Measurements from ENCODE around the gene BBS1.
"Not testable (repeated sequence)": the region's sequence is repeated elsewhere in the genome, so short reads cannot be mapped to it uniquely, and the experiment has no call there.

BBS1 gene

DNA sequence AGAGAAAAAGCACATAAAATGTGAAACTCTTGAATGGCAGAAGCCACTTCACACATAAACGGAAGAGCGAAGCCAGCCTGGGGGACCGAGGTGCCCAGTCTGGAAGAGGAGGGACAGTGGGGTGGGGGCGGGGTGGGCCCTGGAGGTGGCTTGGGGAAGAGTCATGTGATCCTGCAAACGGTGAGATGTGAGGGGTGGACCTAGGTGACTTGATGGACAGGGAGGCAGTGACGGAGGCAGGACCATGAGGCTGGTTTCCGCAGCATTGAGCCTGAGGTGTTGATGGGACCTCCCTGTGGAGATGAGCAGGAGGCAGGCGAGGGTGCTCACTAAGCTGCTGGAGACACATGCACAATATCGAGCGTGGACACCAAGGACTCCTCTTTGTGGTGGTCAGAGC lies 18.6 kb downstream of the BBS1 start:
- DNase-seq, result no peak

DNA sequence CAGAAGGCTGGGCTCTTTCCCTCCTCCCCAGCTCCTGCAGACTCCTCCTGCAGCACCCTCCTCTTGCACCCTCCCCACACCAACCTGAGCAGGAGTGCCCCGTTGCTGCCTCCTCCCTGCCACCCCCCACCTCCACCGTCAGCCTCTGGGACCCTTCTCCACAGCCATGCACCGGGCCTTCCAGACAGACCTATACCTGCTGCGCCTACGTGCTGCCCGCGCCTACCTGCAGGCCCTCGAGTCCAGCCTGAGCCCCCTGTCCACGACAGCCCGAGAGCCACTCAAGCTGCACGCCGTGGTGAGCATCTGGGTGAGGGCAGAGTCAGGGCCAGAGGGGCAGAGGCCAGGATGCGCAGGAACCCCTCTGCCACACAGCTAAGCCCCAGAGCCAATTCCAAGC lies 19.2 kb downstream of the BBS1 start:
- DNase-seq, result no peak

DNA sequence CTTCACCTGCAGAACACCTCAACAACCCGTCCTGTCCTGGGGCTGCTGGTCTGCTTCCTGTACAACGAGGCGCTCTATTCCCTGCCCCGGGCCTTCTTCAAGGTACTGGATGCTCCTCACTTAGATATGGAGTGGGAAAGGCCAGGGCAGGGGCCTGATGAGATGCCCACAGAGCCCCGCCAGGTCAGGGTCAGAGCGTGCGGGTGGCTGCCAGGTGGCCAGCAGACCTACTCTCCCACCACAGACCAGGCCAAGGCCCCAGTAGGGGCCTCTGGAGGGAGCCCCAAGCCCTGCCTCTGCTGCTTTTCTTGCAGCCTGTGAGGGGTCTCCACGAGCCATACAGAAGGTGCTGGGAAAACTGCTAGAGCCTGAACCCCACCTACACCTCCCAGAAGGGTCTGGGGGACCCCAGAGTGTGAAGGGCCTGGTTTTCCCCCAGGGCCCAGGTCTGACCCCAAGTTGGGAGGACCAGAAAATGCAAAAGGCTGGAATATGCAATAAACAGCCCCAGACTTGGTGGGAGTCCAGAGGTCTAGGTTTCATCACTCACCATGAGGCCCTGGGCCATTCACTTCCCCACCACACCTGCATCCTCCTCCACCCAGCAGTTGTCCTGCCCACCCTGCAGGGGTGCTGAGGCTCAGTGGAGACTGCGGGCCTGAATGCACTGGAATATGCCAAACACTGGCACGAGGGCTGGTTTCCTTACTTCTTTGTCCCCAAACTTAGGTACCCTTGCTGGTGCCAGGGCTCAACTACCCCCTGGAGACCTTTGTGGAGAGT lies 20.7 kb downstream of the BBS1 start:
- DNase-seq, result no peak

DNA sequence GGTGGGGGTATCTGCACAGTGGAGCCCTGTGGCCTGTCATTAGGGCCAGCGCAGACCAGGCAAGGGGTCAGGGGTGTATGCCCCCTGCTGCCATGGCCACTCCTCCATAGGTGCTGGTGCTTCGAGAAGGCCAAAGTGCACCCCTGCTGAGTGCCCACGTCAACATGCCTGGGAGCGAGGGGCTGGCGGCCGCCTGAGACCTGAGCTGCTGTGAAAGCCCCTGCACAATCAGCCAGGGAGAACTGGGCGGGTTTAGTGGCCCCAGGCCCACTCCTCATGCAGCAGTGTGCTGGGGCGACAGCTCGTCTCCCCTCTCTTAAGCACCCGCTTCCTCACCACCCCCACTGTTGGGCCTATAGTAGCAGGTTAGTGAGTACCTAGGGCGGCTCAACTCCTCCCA lies 21.4 kb downstream of the BBS1 start:
- DNase-seq, result no peak

DNA sequence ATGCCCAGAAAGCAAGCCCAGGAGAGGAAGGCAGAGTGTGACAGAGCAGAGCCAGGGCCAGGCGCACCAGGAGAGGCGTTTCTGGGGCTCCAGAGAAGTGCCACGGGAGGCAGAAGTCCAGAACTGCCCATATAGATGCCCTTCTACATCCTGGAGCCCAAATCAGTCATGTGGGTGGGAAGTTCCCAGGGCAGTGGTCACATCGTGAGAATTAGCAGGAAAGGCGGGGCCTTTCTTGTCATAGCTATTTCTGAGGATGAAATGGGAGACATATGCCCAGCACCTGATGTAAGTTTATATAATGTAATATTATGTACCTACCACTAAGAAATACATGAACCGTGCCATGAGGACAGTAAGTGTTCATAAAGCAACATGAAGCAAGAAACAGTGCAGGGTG lies 22.3 kb downstream of the BBS1 start:
- no peak for DNase-seq

DNA sequence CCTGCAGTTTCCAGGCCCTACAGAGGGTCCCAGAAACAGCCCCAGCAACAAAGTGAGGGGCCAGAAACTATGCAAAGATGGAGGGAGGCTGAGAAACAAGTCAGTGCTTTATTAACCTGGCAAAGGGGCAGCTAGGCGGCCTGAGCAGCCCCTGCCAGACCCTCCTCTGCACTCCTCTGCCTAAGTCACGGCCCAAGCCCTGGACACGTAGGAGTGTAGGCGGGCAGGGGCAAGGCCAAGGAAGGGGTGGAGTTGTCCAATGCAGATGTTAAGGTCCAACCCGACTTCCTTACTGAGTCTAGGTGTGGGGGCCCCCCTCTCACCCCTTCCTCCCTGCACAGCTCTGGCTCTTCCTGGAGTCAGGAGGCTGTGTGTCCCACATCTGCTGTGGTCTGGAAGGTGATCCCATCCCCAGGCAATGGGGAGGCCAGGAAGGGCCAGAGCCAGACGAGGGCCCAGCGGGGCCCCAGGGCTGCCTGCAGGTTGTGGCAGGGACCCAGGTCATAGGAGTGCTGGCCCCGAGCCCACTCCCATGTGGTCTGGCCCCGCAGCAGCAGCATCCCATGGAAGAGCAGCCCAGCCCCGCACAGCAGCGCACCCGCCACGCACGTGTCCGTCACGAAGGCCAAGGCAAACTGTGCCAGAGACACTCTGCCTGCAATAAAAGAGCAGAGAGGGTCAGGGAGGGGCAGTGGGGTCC lies 28.9 kb downstream of the BBS1 start:
- DNase-seq, result no peak

DNA sequence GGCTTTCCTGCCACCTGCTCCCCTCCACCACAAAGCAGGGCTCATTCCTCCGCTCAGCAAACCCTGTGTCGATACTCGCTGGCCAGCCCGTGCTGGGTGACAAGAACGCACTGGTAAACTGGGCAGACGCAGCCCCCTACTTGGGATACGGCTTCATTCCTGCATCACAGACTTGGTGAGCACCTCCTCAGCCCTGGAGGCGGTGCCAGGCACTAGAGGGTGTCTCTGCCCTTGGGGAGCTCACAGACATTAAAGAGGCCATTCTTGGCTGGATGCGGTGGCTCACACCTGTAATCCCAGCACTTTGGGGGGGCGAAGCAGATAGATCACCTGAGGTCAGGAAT lies 29.4 kb downstream of the BBS1 start:
- no peak for DNase-seq

DNA sequence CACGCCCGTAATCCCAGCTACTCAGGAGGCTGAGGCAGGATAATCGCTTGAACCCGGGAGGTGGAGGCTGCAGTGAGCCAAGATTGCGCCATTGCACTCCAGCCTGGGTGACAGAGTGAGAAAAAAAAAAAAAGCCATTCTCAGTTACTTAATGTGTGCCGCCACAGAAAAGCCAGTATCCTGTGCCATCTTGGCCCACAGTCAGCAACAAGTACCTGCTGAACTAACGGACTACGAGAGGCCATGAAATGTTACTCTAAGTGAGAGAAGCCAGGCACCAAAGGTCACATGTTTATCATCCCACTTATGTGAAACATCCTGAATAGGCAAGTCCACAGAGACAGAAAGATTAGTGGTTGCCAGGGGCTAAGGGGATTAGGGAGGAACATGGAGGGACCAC lies 30.2 kb downstream of the BBS1 start:
- not testable (repeated sequence) for DNase-seq

DNA sequence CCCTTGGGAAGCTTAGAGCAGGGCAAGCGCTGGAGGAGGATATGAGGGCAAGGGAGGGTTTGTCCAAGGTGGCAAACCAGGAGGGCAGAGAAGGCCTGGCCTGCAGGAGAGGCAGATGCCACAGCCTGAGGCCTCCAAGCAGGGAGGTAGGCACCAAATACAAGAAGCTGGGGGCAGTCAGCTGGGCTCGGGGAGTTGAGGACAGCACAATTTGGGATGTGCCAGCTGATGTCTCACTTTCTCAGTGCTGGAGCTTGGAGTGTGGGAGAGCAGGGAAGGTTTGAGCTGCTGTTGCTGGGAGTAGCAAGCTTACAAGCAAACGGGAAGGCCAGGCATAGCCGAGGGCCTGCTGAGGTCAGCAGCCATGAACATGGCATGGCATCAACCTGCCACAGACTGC lies 31.5 kb downstream of the BBS1 start:
- no peak for DNase-seq

DNA sequence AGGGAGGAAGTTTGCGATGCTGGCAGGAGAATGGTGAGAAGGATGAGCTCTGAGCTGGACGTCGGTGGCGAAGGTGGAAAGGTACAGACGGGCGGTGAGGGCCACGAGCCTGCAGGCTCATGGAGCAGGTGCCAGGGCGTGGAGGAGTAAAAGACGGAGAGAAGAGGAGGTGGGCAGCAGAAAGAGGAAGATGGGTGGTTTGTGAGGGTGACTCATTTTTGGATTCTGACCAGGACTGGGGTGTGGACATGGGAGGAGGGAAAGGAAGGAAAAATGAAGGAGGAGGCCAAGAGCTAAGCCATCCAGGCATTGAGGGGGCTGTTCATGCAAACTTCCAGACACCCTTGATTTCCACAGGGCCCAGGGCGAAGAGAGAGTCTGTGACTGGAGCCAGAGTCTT lies 31.9 kb downstream of the BBS1 start:
- DNase-seq, result no peak

DNA sequence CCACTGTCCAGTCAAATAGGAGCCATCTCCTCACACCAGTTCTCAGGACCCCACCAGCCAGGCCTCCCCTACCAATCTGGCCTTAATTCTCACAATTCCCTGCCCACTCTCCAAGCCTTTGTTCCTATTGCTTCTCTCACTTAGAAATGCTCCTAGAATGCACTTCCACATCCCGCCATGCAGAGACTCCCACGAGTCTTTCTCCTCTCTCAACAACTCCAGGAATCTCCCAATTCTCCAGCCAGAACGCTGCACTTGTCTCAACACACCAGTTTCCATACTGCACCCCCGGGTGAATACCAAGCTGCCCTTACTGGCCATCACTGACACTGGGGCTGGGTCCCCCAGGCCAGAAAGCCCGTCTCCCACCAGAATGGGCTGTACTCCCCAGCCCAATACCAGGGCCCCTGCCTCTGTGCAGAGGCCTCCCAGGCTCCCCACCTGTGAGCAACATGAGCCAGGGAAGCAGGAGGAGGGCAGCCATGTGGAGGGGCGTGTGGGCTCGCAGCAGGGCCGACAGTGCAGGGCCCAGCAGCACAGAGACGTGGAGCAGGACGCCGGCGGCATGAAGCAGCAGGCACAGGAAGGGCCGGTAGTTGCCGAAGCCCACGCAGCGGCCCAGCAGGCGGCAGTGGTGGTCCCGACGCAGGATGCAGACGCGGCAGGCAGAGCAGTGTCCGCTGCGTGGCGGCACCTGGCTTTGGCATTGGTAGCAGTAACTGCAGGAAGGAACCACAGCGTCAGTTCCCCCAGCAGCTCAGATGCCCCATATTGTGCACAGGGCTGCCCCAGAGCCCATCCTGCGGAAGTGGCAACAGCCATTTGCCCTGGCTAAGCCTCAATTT lies 33.0 kb downstream of the BBS1 start:
- DNase-seq, result no peak

DNA sequence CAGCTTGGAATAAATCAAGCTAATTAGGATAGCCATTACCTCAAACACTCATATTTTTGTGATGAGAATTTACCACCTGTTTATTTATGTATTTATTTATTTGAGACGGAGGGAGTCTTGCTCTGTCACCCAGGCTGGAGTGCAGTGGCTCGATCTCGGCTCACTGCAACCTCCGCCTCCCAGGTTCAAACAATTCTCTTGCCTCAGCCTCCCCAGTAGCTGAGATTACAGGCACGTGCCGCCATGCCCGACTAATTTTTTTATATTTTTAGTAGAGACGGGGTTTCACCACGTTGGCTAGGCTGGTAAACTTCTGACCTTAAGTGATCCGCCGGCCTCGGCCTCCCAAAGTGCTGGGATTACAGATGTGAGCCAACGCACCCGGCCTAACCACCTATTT lies 34.5 kb downstream of the BBS1 start:
- not testable (repeated sequence) for DNase-seq

DNA sequence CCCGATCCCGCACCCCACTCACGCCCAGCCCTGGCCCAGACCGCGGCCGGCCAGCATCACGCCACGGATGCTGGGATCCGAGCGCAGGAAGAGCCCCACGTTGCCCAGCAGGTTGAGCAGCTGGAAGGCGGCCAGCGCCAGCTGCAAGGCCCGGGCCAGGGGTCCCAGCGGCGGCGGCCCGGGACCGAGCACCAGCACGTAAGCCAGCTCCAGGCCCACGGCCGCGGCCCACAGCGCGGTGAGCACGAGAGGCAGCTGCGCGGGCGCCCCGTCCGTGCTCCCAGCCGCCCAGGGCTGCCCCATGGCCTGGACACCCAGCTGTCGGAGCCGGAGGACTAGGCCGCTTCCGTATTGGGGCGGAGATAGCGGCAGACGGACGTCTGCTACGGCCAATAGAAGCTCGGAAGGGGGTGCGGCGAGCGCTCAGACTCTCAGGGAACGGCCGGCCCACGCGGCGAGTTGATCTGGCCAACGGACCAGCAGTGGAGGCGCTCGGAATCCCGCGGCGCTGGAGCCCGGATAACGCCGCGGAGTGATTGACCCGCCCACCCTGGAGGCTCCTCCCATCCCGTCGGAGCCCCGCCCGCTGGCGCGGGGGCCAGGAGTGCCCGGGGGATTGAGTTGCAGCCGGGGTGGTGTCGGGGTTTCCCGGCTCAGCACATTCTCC lies 35.4 kb downstream of the BBS1 start, which contains the start of gene ZDHHC24:
Gene ZDHHC24, minus strand, starts transcription at position 348 of the 667 bp plus-strand sequence. Its CDS starts 45 bp downstream, at position 303.
- DNase-seq, result peak; percentile 92

DNA sequence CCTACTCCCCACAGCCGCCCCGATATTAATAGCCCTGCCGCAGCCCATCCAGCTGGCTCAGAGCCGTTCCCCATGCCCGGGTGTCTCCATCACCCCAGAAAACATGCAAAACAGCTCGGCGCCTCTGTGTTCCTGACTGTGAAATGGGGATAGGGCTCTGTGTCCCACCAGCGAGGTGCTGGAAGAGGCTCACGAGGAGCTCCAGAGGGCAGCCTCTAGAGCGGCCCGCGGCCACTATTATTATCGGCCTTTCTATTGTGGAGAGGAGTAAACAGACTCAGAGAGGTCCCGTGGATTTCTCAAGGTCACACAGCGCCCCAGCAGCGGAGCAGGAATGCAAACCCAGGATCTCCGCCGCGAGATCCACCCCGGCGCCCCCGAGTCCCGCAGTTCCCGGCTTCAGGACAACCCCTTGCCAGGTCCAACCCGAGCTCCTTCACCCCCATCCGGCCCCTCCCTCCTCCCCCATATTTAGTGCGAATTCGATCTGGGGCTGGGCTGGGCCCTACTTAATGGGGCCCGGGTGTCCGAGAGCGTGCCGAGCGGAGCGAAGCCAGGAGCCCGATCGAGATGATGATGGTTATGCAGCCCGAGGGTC lies 36.0 kb downstream of the BBS1 start, which contains the start of gene ACTN3:
Gene ACTN3, plus strand, starts transcription at position 536 of the 598 bp plus-strand sequence. Its CDS starts 35 bp downstream, at position 571.
- no peak for DNase-seq

DNA sequence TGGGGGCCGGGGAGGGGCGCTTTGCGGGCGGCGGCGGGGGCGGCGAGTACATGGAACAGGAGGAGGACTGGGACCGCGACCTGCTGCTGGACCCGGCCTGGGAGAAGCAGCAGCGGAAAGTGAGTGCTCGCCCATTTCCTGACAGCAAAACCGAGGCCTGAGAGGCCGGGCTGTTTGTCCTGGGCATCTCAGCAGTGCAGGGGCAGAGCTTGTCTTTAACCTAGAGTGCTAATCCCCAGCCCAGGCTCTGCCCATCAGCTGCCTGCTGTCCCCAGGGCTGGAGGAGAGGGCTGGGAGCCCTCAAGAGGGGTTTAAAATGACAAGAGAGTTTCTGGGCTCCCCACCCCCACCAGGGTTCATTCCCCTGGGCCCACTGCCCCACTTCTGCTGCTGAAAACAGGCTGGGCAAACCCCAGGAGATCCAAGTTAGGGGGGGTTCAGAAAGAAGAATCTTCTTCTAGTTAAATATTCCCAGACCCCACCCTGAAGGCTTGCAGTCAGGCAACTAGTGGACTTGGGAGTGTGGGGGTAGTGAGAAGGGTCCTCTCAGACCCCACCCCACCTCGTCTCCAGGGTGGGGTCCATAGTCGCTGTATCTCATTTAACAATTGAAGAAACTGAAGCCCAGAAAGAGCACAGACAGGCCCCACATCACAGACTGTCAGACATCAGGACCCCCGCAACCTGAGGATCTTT lies 36.7 kb downstream of the BBS1 start:
- no peak for DNase-seq

DNA sequence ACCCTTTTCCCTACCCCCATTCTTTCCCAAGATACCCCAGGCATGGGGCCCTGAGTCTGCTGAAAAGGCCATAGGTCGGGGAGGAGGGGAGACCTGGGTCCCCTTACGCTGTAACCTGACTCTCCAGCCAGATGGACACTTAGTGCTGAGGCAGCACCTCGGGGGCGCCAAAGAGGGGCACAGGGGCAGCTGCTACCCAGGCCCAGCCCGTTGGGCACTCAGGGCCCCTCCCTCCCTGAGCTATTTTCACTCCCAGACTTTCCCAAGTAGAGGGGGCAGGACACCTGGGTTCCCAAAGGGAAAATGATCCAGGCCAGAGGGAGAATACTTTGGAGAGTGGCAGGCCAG lies 37.2 kb downstream of the BBS1 start:
- no peak for DNase-seq

DNA sequence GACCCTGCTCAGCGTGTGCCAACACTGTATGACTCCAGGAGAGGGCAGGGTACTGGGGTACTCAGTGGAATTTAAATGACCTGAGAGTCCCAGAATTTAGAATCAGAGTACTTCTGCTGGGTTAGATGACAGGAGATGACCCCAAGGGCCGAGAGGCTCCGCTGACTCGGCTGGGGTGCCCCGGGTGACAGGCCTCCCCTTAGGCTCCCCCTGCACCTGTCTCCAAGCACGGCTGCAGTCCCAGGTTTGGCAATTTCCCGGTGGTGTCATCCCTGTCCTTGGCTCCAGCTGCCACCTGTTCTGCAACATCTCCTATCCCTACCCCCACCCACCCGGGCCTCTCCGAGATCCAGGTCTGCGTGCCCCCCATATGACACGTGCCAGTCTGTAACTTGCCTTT lies 37.6 kb downstream of the BBS1 start:
- no peak for DNase-seq

DNA sequence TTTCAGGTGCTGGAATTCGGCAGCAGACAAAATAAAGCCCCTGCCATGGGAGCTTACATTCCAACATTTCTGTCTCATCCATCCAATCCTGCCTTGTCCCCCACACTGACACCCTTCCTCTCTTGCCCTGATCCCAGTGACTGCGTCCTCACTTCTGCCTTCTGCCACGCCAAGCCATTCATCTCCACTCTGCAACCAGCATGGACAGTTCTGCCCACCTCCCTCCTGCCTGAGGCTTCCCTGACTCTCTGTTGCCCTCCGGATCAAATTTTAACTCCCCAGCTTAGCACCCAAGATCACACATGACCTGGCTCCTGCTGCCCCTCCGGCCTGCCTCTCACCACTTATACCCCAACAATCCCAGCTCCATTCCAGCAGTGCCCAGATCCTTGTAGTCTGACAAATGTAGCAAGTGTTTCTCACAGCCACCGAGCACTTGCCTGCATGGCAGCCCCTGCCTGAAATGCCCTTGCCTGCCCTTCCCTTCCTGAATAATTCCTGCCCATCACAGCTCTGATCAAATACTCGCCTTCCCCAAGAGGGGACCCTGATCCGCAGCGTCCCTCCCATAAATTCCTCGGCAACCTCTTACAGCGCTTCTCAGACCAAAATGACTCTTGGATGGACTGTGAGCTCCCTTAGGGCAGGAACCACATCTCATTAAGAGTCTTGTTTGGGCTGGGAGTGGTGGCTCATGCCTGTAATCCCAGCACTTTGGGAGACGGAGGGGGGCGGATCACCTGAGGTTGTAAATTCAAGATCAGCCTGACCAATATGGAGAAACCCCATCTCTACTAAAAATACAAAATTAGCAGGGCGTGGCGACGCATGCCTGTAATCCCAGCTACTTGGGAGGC lies 38.6 kb downstream of the BBS1 start:
- DNase-seq, result no peak

DNA sequence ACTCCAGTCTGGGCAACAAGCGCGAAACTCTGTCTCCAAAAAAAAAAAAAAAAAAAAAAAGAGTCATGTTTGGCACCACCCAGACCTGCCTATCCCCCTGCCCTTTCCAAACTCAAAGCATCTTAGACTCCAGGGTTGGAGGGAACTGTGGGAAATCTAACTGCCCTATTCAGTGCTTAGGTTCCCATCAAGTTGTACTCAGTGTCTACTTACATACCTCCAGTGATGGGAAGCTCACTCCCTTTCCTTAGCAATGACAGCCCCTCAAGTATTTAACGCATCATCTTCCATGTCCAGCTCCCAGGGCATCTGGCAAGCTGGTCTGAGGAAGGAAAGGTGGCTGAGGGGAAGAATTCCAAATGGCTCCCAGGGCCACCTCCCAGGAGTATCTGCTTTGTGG lies 39.3 kb downstream of the BBS1 start:
- DNase-seq, result no peak

DNA sequence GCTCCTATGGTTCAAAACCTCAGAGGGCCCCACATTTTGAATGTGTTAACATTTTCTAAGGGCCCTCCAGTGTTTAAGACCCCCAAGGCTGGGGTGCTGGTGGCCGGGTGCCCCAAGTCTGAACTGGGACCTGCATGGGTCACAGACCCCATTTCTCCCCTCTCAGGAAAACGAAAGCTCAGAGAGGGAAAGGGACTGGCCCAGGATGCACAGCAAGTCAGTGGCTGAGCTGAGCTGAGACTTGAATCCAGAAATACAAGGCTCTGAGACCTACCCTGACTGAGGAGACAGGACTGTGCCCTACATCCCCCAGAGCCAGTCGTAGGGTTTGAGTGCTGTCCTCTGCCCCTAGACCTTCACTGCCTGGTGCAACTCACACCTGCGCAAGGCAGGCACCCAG lies 40.5 kb downstream of the BBS1 start:
- DNase-seq, result no peak

DNA sequence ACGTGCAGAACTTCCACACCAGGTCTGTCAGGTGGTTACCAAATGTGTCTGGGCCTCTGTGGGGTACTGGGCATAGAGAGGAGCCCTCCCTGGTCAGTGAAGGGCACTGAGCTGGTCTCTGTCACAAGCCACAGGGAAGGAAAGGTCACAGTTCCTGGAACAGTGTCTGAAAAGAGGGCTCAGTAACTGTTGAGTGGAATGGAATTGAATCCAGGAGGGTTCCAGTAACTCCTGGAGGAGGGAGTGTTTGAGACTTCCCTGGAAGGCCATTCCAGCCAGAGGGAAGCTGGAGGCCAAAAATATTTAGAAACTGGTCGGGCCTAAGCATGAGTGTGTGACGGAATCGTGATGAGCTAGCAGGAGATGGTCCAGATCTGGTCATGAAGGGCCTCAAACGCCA lies 44.2 kb downstream of the BBS1 start:
- no peak for DNase-seq

Data from NCI-H345 (cell line).